HEK293T (cell line): ENCODE data around the gene XIAP.

ENCODE experiments used
- CTCF ChIA-PET: fragments of 350-600 bp; formaldehyde crosslinking; extraction: SDS; loops from one replicate; lab custom pipeline; 2021; ENCODE audit warnings: antibody characterized with exemption, inconsistent platforms; lab: Yijun Ruan, JAX
- POLR2A ChIA-PET: fragments of 350-600 bp; formaldehyde crosslinking; extraction: SDS; loops from one replicate; lab custom pipeline; 2020; ENCODE audit warnings: antibody characterized with exemption, inconsistent platforms; lab: Yijun Ruan, JAX
- DNase-seq: peaks from one replicate; pipeline ENCODE4 v3.0.0; 2012; ENCODE audit warnings: mixed read lengths; ENCODE audit errors: extremely low spot score
- ARNT ChIP-seq: fragments of 450-650 bp; IDR thresholded peaks from 2 replicates; pipeline ENCODE4 v1.6.1; 2017; ENCODE audit warnings: mild to moderate bottlenecking
- BHLHE40 ChIP-seq: fragments of 450-650 bp; IDR thresholded peaks from 2 replicates; pipeline ENCODE4 v1.6.1; 2016; ENCODE audit warnings: mild to moderate bottlenecking, moderate library complexity, borderline replicate concordance
- CTBP1 ChIP-seq: fragments of 450-650 bp; IDR thresholded peaks from 2 replicates; pipeline ENCODE4 v1.6.1; 2016; ENCODE audit warnings: borderline replicate concordance
- ELF4 ChIP-seq: fragments of 450-650 bp; IDR thresholded peaks from 2 replicates; pipeline ENCODE4 v1.6.1; 2017; ENCODE audit warnings: antibody characterized with exemption
- FOXA1 ChIP-seq: fragments of 450-650 bp; IDR thresholded peaks from 2 replicates; pipeline ENCODE4 v1.6.1; 2016; ENCODE audit warnings: mild to moderate bottlenecking
- FOXK2 ChIP-seq: fragments of 450-650 bp; IDR thresholded peaks from 2 replicates; pipeline ENCODE4 v1.6.1; 2016; ENCODE audit warnings: mild to moderate bottlenecking
- FOXM1 ChIP-seq: fragments of 450-650 bp; IDR thresholded peaks from 2 replicates; pipeline ENCODE4 v1.6.1; 2017; ENCODE audit warnings: mild to moderate bottlenecking, borderline replicate concordance
- HDGF ChIP-seq: fragments of 450-650 bp; IDR thresholded peaks from 2 replicates; pipeline ENCODE4 v1.6.1; 2017; ENCODE audit warnings: antibody characterized with exemption, borderline replicate concordance
- L3MBTL2 ChIP-seq: fragments of 450-650 bp; conservative IDR thresholded peaks from 2 replicates; pipeline ENCODE4 v1.6.1; 2016; ENCODE audit warnings: mild to moderate bottlenecking
- LEF1 ChIP-seq: fragments of 450-650 bp; IDR thresholded peaks from 2 replicates; pipeline ENCODE4 v1.6.1; 2017; ENCODE audit warnings: mild to moderate bottlenecking, borderline replicate concordance
- NFRKB ChIP-seq: fragments of 450-650 bp; IDR thresholded peaks from 2 replicates; pipeline ENCODE4 v1.6.1; 2016; ENCODE audit warnings: mild to moderate bottlenecking, moderate library complexity
- PKNOX1 ChIP-seq: fragments of 450-650 bp; IDR thresholded peaks from 2 replicates; pipeline ENCODE4 v1.6.1; 2016
- SP1 ChIP-seq: fragments of 450-650 bp; IDR thresholded peaks from 2 replicates; pipeline ENCODE4 v1.6.1; 2017
- SUZ12 ChIP-seq: fragments of 450-650 bp; IDR thresholded peaks from 2 replicates; pipeline ENCODE4 v1.6.1; 2016; ENCODE audit warnings: mild to moderate bottlenecking
- TARDBP ChIP-seq: fragments of 450-650 bp; IDR thresholded peaks from 2 replicates; pipeline ENCODE4 v1.6.1; 2016
- ZNF384 ChIP-seq: fragments of 450-650 bp; IDR thresholded peaks from 2 replicates; pipeline ENCODE4 v1.6.1; 2016

The XIAP gene

GRCh38 chrX:123959281-123960063, 99.6 kb downstream of the XIAP start:
- peak; percentile 42 for DNase-seq
- POLR2A ChIA-PET, result no interaction called here
- CTCF ChIA-PET, result interaction anchor here (1.2 to 2.2 kb wide), 2 partner anchors 59 to 126 kb away, joined by 4 to 6 read pairs; no protein-coding TSS in a partner anchor
- TF ChIP-seq L3MBTL2 (peak; percentile 69), FOXK2 (no peak)

- DNase-seq, result peak; percentile 15
- TF ChIP-seq ZNF384, result no peak
- TF ChIP-seq BHLHE40, result no peak
- TF ChIP-seq TARDBP, result no peak
- no peak for TF ChIP-seq L3MBTL2
- no peak for TF ChIP-seq NFRKB
- no peak for TF ChIP-seq FOXM1
- no peak for TF ChIP-seq FOXK2
- TF ChIP-seq FOXA1, result no peak
- TF ChIP-seq SUZ12, result no peak
- no peak for TF ChIP-seq LEF1
- no peak for TF ChIP-seq HDGF
- ChIA-PET POLR2A (no interaction called here), CTCF (no interaction called here)
These were observed 101.1 kb downstream of the XIAP start for GRCh38 chrX:123960956-123961267.

GRCh38 chrX:123961268-123962005, 101.6 kb downstream of the XIAP start, which contains the start of gene STAG2:
TSS of gene STAG2 (plus strand) at chrX:123961706. CDS start at chrX:124022628, 60,922 bp downstream.
- DNase-seq, result peak; percentile 74
- TF ChIP-seq SUZ12, result no peak
- no peak for TF ChIP-seq BHLHE40
- no peak for TF ChIP-seq PKNOX1
- no peak for TF ChIP-seq TARDBP
- no peak for TF ChIP-seq ARNT
- no peak for TF ChIP-seq FOXA1
- no peak for TF ChIP-seq SP1
- peak; percentile 74 for TF ChIP-seq NFRKB
- no peak for TF ChIP-seq FOXK2
- TF ChIP-seq LEF1, result no peak
- TF ChIP-seq L3MBTL2, result peak; percentile 89
- no peak for TF ChIP-seq ZNF384
- TF ChIP-seq ELF4, result no peak
- TF ChIP-seq CTBP1, result no peak
- TF ChIP-seq HDGF, result no peak
- peak; percentile 49; the same call in 1 of the 2 replicates for TF ChIP-seq FOXM1
- ChIA-PET CTCF (interaction anchor here (0.6 kb wide), 1 partner anchor 180 kb away, joined by 3 read pairs; no protein-coding TSS in a partner anchor), POLR2A (interaction anchor here (1.0 kb wide), 2 partner anchors 11 to 16 kb away, joined by 3 to 4 read pairs; no protein-coding TSS in a partner anchor)

- TF ChIP-seq BHLHE40, result no peak
- TF ChIP-seq ARNT, result no peak
- TF ChIP-seq TARDBP, result no peak
- no peak for TF ChIP-seq SP1
- no peak for TF ChIP-seq CTBP1
- DNase-seq, result peak; percentile 27
- POLR2A ChIA-PET, result interaction anchor here (0.5 to 1.4 kb wide), 4 partner anchors 10 to 129 kb away, joined by 3 to 4 read pairs (median 3); no protein-coding TSS in a partner anchor
- CTCF ChIA-PET, result interaction anchor here (0.6 kb wide), 1 partner anchor 180 kb away, joined by 3 read pairs; no protein-coding TSS in a partner anchor
These were observed 102.2 kb downstream of the XIAP start for GRCh38 chrX:123962006-123962467.

- TF ChIP-seq L3MBTL2 (peak; percentile 48; the same call in 1 of the 2 replicates), SUZ12 (no peak), FOXM1 (no peak), ELF4 (no peak), LEF1 (no peak), BHLHE40 (no peak), FOXA1 (no peak), SP1 (no peak), NFRKB (no peak), HDGF (no peak), CTBP1 (peak; percentile 64; the same call in 1 of the 2 replicates), TARDBP (no peak), ZNF384 (peak; percentile 45; the same call in 1 of the 2 replicates), FOXK2 (no peak), PKNOX1 (peak; percentile 41; the same call in 1 of the 2 replicates), ARNT (no peak)
- ChIA-PET POLR2A (interaction anchor here (0.8 to 1.4 kb wide), 4 partner anchors 9 to 130 kb away, joined by 3 to 4 read pairs (median 3); no protein-coding TSS in a partner anchor), CTCF (interaction anchor here (1.0 kb wide), 1 partner anchor 14 kb away, joined by 3 read pairs; no protein-coding TSS in a partner anchor)
- DNase-seq, result peak; percentile 91
These were observed 103.0 kb downstream of the XIAP start for GRCh38 chrX:123962794-123963373.
